SK-N-MC (cell line): Measurements from ENCODE around the gene CYSTM1.

Experiments used
- EZH2 ChIP-seq: fragments of 200-600 bp; sonication (generic); IDR thresholded peaks from one replicate; pipeline ENCODE4 v1.6.1; 2017; ENCODE audit warnings: antibody characterized with exemption
- FOXP2 ChIP-seq: optimal IDR thresholded peaks from 2 replicates; pipeline ENCODE3; 2011; ENCODE audit warnings: mild to moderate bottlenecking, moderate library complexity; ENCODE audit not compliant: insufficient read depth; ENCODE audit errors: extremely low read length, control extremely low read depth
- POLR2AphosphoS5 ChIP-seq: IDR thresholded peaks from 2 replicates; pipeline ENCODE4 v1.6.1; 2012; ENCODE audit warnings: mild to moderate bottlenecking, low read depth, low read length, borderline replicate concordance

DNA sequence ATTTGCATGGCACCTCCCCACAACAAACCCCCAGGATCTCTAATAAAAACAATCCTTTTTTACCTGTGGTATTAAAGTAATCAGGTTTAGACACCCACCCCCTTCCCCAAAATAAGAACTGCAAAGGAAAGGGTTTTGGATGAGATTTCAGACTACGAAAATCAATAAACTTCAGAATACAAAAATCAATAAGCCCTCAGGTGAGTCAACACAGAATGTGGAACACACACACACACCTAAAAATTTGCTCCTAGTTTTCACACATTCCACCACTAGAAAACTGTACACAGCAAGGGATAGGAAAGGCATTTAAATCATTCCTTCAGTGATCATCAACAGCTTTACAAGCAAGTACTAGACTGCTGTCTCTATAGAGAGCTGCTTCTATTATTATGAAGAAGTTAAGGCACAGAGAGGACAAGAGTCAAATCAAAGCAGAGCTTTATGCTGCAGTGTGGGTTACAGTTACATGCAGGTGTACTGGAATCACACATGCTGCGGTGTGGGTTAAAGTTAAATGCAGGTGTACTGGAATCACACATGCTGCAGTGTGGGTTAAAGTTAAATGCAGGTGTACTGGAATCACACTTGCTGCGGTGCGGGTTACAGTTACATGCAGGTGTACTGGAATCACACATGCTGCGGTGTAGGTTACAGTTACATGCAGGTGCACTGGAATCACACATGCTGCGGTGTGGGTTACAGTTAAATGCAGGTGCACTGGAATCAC lies 91.6 kb downstream of the CYSTM1 start:
- TF ChIP-seq EZH2 (no peak), POLR2AphosphoS5 (no peak), FOXP2 (no peak)
